ENCODE results near the gene LRRC26. TPM values are rescaled to one million over a fixed set of nuclear protein-coding genes. Genes with fewer than 3 reads are reported as not detected.
A peak's percentile ranks its signal among the peaks of the same experiment; 100 is the strongest.

LRRC26 gene
- total RNA-seq (2022): not detected in 2 replicates
- not detected for Bru-seq, nascent RNA
- not detected for BruChase-seq, experiment 1, labeled RNA remaining after a 6-hour chase
- not detected for BruChase-seq, experiment 2, labeled RNA remaining after a 2-hour chase
- long read RNA-seq: 0 reads

- intact Hi-C loops (cut with micrococcal nuclease): loop anchor here (10.0 kb wide), 1 partner anchor 55 kb away; the partner anchor contains the start of genes CYSRT1, RNF208 and RNF224
- peaks cover 13% of the 10 kb centered on the region for H3K27me3 Mint-ChIP-seq (ENCODE audit: insufficient read depth, unreplicated experiment)
- H3K4me1 Mint-ChIP-seq (ENCODE audit: insufficient read depth, unreplicated experiment): no peaks in the 10 kb centered on the region
Observed at GRCh38 chr9:137169896-137170358, at the start of gene LRRC26. TSS of gene LRRC26 (minus strand) at chr9:137170051. CDS start at chr9:137169943, 108 bp downstream.

GRCh38 chr9:137218754-137219271 is 49.0 kb upstream of the LRRC26 start:
- TF ChIP-seq CTCF (IDR thresholded peaks at IDR 0.05; ENCODE audit: unreplicated experiment): no peak
- no peaks in the 10 kb centered on the region for H3K9me3 Mint-ChIP-seq (ENCODE audit: unreplicated experiment)
- BruUV-seq (replicated peaks): no TSS peak
- H3K27ac Mint-ChIP-seq (ENCODE audit: low read depth, unreplicated experiment): no peak overlapping the region
- peaks cover 5% of the 10 kb centered on the region for H3K4me1 Mint-ChIP-seq (ENCODE audit: insufficient read depth, unreplicated experiment)
- H3K36me3 Mint-ChIP-seq (ENCODE audit: insufficient read depth, unreplicated experiment): peaks cover 12% of the 10 kb centered on the region
- H3K27me3 Mint-ChIP-seq (ENCODE audit: insufficient read depth, unreplicated experiment): no peaks in the 10 kb centered on the region
- intact Hi-C loops (cut with micrococcal nuclease): no loop called here
- DNase-seq (ENCODE audit: unreplicated experiment): no peak
- POLR2A ChIA-PET: interaction anchor here (1.7 to 1.9 kb wide), 3 partner anchors 10 to 30 kb away, joined by 5 to 7 read pairs (median 5); partner anchors contain the start of genes NDOR1, SSNA1 and TMEM203
- H3K4me3 Mint-ChIP-seq (ENCODE audit: unreplicated experiment): no peak overlapping the region
- CTCF ChIA-PET: interaction anchor here (0.9 to 1.0 kb wide), 2 partner anchors 18 to 23 kb away, joined by 3 to 4 read pairs; no protein-coding TSS in a partner anchor

More at GRCh38 chr9:137169896-137170358, at the start of gene LRRC26:
- peak within 1 kb of the TSS; percentile 53 for H3K4me3 Mint-ChIP-seq (ENCODE audit: unreplicated experiment)
- ChIA-PET POLR2A (interaction anchor here (0.6 to 2.0 kb wide), 3 partner anchors 19 to 174 kb away, joined by 3 to 9 read pairs (median 7); partner anchors contain the start of gene SSNA1), CTCF (no interaction called here)
- DNase-seq (ENCODE audit: unreplicated experiment): no peak
- BruUV-seq (replicated peaks): no TSS peak
- H3K36me3 Mint-ChIP-seq (ENCODE audit: insufficient read depth, unreplicated experiment): no peaks in the 10 kb centered on the region
- no peaks in the 10 kb centered on the region for H3K9me3 Mint-ChIP-seq (ENCODE audit: unreplicated experiment)
- TF ChIP-seq CTCF (IDR thresholded peaks at IDR 0.05; ENCODE audit: unreplicated experiment): no peak
- no peak within 1 kb of the TSS for H3K27ac Mint-ChIP-seq (ENCODE audit: low read depth, unreplicated experiment)

- H3K4me1 Mint-ChIP-seq (ENCODE audit: insufficient read depth, unreplicated experiment): peaks cover 5% of the 10 kb centered on the region
- ChIA-PET CTCF (interaction anchor here (1.0 kb wide), 1 partner anchor 23 kb away, joined by 3 read pairs; no protein-coding TSS in a partner anchor), POLR2A (interaction anchor here (0.7 to 3.8 kb wide), 5 partner anchors 9 to 135 kb away, joined by 3 to 38 read pairs (median 5); partner anchors contain the start of genes NDOR1, SSNA1, TMEM203 and TUBB4B)
- H3K9me3 Mint-ChIP-seq (ENCODE audit: unreplicated experiment): no peaks in the 10 kb centered on the region
- H3K27me3 Mint-ChIP-seq (ENCODE audit: insufficient read depth, unreplicated experiment): no peaks in the 10 kb centered on the region
- BruUV-seq (replicated peaks): no TSS peak
- no peak for DNase-seq (ENCODE audit: unreplicated experiment)
- no peak for TF ChIP-seq CTCF (IDR thresholded peaks at IDR 0.05; ENCODE audit: unreplicated experiment)
- H3K27ac Mint-ChIP-seq (ENCODE audit: low read depth, unreplicated experiment): no peak overlapping the region
- no peak overlapping the region for H3K4me3 Mint-ChIP-seq (ENCODE audit: unreplicated experiment)
- intact Hi-C loops (cut with micrococcal nuclease): no loop called here
- peaks cover 12% of the 10 kb centered on the region for H3K36me3 Mint-ChIP-seq (ENCODE audit: insufficient read depth, unreplicated experiment)
Observed at GRCh38 chr9:137218212-137218753, 48.4 kb upstream of the LRRC26 start.
